NCI-H748 (cell line): ENCODE results near the gene SFN.
A peak's percentile ranks its signal among the peaks of the same experiment; 100 is the strongest.
"Not testable (repeated sequence)": the region's sequence is repeated elsewhere in the genome, so short reads cannot be mapped to it uniquely, and the experiment has no call there.

ENCODE experiments used
- DNase-seq: peaks from one replicate; lab custom pipeline; 2025; ENCODE audit not compliant: unreplicated experiment; lab: John Stamatoyannopoulos, UW

SFN gene

GRCh38 chr1:26862781-26863684, at the start of gene SFN:
Gene SFN, plus strand, starts transcription at chr1:26863149. Its CDS starts 64 bp downstream, at chr1:26863213.
- DNase-seq = peak; percentile 95

- no peak for DNase-seq
These were observed 48.6 kb upstream of the SFN start for GRCh38 chr1:26814377-26814776.

GRCh38 chr1:26814893-26815292, 48.1 kb upstream of the SFN start:
- DNase-seq = no peak

- DNase-seq = no peak
These were observed 42.1 kb upstream of the SFN start for GRCh38 chr1:26820784-26821269.

- no peak for DNase-seq
These were observed 40.1 kb upstream of the SFN start for GRCh38 chr1:26822737-26823395.

- no peak for DNase-seq
These were observed 38.2 kb upstream of the SFN start for GRCh38 chr1:26824731-26825130.

- peak; percentile 63 for DNase-seq
These were observed 36.5 kb upstream of the SFN start, which contains the start of gene ZDHHC18 for GRCh38 chr1:26826261-26827105. Gene ZDHHC18, plus strand, starts transcription at chr1:26826688. Its CDS starts 117 bp downstream, at chr1:26826805.

GRCh38 chr1:26827106-26827604, 35.8 kb upstream of the SFN start:
- no peak for DNase-seq

- DNase-seq = no peak
These were observed 35.3 kb upstream of the SFN start for GRCh38 chr1:26827663-26828062.

GRCh38 chr1:26828411-26828991, 34.4 kb upstream of the SFN start:
- DNase-seq = no peak

- DNase-seq = no peak
These were observed 33.6 kb upstream of the SFN start for GRCh38 chr1:26829184-26829911.

GRCh38 chr1:26831059-26831458, 31.9 kb upstream of the SFN start:
- DNase-seq = no peak

GRCh38 chr1:26831546-26832248, 31.3 kb upstream of the SFN start:
- no peak for DNase-seq

GRCh38 chr1:26832249-26832960, 30.5 kb upstream of the SFN start:
- no peak for DNase-seq

- no peak for DNase-seq
These were observed 29.2 kb upstream of the SFN start for GRCh38 chr1:26833432-26834405.

- DNase-seq = not testable (repeated sequence)
These were observed 25.3 kb upstream of the SFN start for GRCh38 chr1:26837665-26838064.
